Right lobe of liver (tissue), 6 donors: Measurements from ENCODE around the gene HIVEP2. TPM values are rescaled to one million over a fixed set of nuclear protein-coding genes. Genes with fewer than 3 reads are reported as not detected.
A peak's percentile ranks its signal among the peaks of the same experiment; 100 is the strongest.

ENCODE experiments used
- ATAC-seq, 4 donors: fragments of 200-7000 bp; cut with Tn5 transposase; one replicate each; pipeline ENCODE4 v1.9.1; 2020; ENCODE audit warnings: mild to moderate bottlenecking in 4 of 4, moderate library complexity in 4 of 4
- DNase-seq, 3 donors: peaks; one replicate each; pipeline ENCODE4 v3.0.0-alpha.2; 2020
- H3K27ac ChIP-seq, 3 donors: fragments of 200-600 bp; one replicate each; pipeline ENCODE4 v1.8.0; 2022
- H3K27me3 ChIP-seq, 2 donors: fragments of 200-600 bp; one replicate each; pipeline ENCODE4 v1.8.0; 2022
- H3K36me3 ChIP-seq, 4 donors: fragments of 200-600 bp; sonication (generic) in 1 of 4; one replicate each; pipeline versions ENCODE4 v1.5.1 to v1.8.0; 2017 to 2022; ENCODE audit warnings: control low read depth in 1 of 4
- H3K4me1 ChIP-seq, 4 donors: fragments of 200-600 bp; sonication (generic) in 1 of 4; one replicate each; pipeline versions ENCODE4 v1.5.1 to v1.8.0; 2017 to 2022; ENCODE audit warnings: control low read depth in 1 of 4
- H3K4me3 ChIP-seq, 3 donors: fragments of 200-600 bp; one replicate each; pipeline ENCODE4 v1.8.0; 2022
- H3K9me3 ChIP-seq, 4 donors: fragments of 200-600 bp; sonication (generic) in 1 of 4; one replicate each; pipeline versions ENCODE4 v1.5.1 to v1.8.0; 2017 to 2022; ENCODE audit warnings: control low read depth in 1 of 4
- POLR2A ChIP-seq: fragments of 450-650 bp; IDR thresholded peaks from one replicate; pipeline ENCODE4 v1.6.1; 2017; ENCODE audit warnings: antibody characterized with exemption, mild to moderate bottlenecking
- WGBS: methylation state at CpG from one replicate; pipeline ENCODE4 v1.1.6; 2018; ENCODE audit warnings: low coverage, low lambda C conversion rate; ENCODE audit not compliant: insufficient coverage; ENCODE audit errors: missing lambda C conversion rate; 5-methylcytosine and 5-hydroxymethylcytosine counted together
- intact Hi-C, 2 donors: fragments of 100-400 bp; cut with DNase I; formaldehyde crosslinking; loops; one replicate each; pipeline versions ENCODE4 v1.11.2 to v1.14.1; 2022
- total RNA-seq, 6 experiments: library from RNA; depleted of rRNA in 2 of 6; stranded (reverse); fragments of >200 nt in 2 of 6; fragmentation: NEBNext Ultra II Directional in 3 of 6; extraction: Animal tissue kit (Norgen Biotek cat#: 25700) in 3 of 6; gene quantifications; one replicate each; pipeline versions ENCODE4 v1.1.0 to v1.2.4, GENCODE V29; 2016 to 2023
- TF ChIP-seq, protein P1 (sequence below), 4 donors: fragments of 200-600 bp in 3 of 4; fragments of 450-650 bp in 1 of 4; IDR thresholded peaks; one replicate each; pipeline versions ENCODE4 v1.5.1 to v1.8.0; 2016 to 2022; ENCODE audit warnings: antibody characterized with exemption in 4 of 4, mild to moderate bottlenecking in 2 of 4
- donor health status: DM: no; HTN: yes; CAD: no.
- donor health status: DM: no; HTN: no; CAD: no.
- donor health status: DM: no; HTN: no; CAD: no.
- donor health status: DM: no; HTN: yes; CAD: no.
- donor health status: DM: no; HTN: yes; CAD: no.

Gene HIVEP2
- total RNA-seq, 6 experiments from 2014 or later = 3.0 to 8.9 (median 5.1) TPM

DNA sequence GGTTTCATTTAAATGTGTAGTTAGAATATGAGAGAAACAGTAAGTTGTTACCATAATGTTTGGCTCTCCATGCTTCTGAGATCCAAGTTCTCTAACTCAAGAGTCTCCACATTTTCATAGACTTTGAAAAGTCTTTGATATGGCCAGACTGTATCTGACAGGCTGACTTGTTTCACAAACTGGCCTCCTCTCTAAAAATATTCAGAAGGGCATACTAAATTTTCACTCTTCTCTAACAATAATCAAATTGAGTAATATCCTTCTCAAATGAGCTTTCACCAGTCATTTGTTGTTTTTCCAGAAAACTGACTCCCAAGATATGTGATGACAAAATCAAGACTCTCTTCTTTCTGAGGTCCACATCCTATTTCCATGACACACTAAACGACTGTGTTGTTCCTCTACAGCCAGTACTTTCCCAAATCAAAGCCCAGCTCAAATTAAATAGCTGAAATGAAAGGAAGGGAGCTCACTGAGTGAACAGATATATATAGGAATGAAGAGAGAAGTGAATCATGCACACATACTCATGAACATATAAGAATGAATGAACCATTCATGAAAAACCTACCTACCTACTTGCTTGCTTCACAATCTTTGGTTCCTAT, 15.1 kb downstream of the HIVEP2 start:
- no peaks in the 10 kb centered on the region for H3K27me3 ChIP-seq
- TF ChIP-seq POLR2A = no peak
- TF ChIP-seq, protein P1, sequence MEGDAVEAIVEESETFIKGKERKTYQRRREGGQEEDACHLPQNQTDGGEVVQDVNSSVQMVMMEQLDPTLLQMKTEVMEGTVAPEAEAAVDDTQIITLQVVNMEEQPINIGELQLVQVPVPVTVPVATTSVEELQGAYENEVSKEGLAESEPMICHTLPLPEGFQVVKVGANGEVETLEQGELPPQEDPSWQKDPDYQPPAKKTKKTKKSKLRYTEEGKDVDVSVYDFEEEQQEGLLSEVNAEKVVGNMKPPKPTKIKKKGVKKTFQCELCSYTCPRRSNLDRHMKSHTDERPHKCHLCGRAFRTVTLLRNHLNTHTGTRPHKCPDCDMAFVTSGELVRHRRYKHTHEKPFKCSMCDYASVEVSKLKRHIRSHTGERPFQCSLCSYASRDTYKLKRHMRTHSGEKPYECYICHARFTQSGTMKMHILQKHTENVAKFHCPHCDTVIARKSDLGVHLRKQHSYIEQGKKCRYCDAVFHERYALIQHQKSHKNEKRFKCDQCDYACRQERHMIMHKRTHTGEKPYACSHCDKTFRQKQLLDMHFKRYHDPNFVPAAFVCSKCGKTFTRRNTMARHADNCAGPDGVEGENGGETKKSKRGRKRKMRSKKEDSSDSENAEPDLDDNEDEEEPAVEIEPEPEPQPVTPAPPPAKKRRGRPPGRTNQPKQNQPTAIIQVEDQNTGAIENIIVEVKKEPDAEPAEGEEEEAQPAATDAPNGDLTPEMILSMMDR (IDR thresholded peaks at IDR 0.05) = no peak
- no peak overlapping the region for H3K27ac ChIP-seq
- H3K36me3 ChIP-seq = no peaks in the 10 kb centered on the region
- H3K9me3 ChIP-seq = no peaks in the 10 kb centered on the region
- H3K4me3 ChIP-seq = no peak overlapping the region
- no peak for DNase-seq
- WGBS = 52% methylated on average over 1 of the region's 1 CpG
- H3K4me1 ChIP-seq = peaks cover 0 to 41% (median 13%) of the 10 kb centered on the region in 4 donors
- ATAC-seq = no peak
- intact Hi-C loops = no loop called here

DNA sequence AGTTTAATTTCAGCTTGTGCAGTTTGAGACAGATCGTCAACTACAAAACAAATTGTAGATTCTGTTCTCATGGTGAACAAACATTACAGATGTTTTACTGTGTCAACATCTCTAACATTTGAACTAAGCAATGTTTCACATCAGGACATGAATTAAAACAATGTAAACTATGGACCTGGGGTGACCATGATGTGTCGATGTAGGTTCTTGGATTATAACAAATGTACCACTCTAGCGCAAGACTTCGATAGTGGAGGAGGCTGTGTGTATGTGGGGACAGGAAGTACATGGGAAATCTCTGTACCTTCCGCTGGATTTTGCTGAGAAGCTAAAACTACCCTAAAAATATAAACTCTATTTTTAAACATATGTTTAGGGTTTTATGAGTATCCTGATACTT, 17.1 kb downstream of the HIVEP2 start:
- intact Hi-C loops = no loop called here
- H3K36me3 ChIP-seq = no peaks in the 10 kb centered on the region
- TF ChIP-seq, protein P1 (IDR thresholded peaks at IDR 0.05) = no peak
- no peak for TF ChIP-seq POLR2A
- 24% methylated on average over 5 of the region's 5 CpGs for WGBS
- DNase-seq = no peak
- no peaks in the 10 kb centered on the region for H3K27me3 ChIP-seq
- H3K9me3 ChIP-seq = no peaks in the 10 kb centered on the region
- peak in 1 of 4 donors; percentile 1 for ATAC-seq
- peak overlapping the region; percentile 98 for H3K27ac ChIP-seq
- H3K4me3 ChIP-seq = peak overlapping the region in 2 of 3 donors; percentile 60 to 63
- H3K4me1 ChIP-seq = peaks cover 0 to 24% (median 5%) of the 10 kb centered on the region in 4 donors

DNA sequence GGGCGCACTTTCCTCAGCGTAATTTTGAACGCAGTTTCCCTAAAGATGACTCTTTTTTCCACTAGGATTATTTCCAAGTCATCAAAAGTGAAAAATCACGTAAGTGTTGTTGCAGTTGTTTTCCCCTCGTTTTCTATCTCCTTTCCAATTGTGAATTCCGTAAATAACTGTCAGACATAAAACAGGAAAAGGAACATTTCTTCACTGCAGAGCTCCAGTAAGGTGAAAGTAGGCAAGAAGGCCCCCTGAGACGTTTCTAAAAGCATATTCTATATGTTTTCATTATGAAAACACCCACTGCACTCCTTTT, 17.8 kb downstream of the HIVEP2 start:
- intact Hi-C loops = no loop called here
- peak overlapping the region; percentile 98 for H3K27ac ChIP-seq

DNA sequence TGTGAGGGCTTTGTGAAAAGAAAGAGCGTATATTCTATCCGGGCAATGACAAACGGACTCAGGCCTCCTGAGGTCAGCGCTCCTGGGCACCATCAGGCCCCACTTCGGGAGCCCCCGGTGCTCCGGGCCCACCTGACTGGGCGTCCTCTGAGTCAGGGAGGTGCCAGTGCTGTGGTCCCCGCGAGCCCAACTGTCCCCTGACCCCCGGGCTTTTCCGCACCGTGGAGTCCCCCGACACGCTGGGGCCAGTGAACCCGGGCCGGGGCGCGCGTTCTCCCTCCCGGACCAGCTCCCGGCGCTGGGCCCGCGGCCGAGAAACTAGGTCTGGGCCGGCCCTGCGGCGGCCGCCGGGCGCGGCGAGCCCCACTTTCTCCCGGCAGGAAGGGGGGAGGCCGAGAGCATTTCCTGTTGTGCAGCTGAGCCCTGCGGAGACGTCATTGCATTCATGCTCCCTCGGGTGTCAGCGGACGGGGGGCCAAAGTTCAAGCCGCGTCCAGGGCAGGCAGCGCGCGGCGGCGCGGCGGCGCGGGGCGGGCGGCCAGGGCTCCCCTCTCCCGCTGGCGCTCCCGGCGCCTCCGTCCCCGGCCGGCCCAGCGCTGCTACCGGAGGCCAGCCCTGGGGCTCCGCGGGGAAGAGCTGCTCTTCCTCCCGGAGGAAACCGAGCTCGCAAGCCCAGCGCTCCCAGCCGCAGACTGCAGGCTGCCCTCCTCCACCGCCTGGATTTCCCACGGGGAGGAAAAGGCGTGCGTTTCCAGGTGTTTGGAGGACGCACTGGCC, 18.3 kb downstream of the HIVEP2 start:
- H3K27me3 ChIP-seq = no peaks in the 10 kb centered on the region
- no peaks in the 10 kb centered on the region for H3K36me3 ChIP-seq
- ATAC-seq (peak; percentile 91 to 97 (median 94)), DNase-seq (peak; percentile 93 to 96 (median 94))
- intact Hi-C loops = no loop called here
- peaks cover 0 to 24% (median 5%) of the 10 kb centered on the region in 4 donors for H3K4me1 ChIP-seq
- peak overlapping the region; percentile 60 to 65 (median 63) for H3K4me3 ChIP-seq
- TF ChIP-seq, protein P1 (IDR thresholded peaks at IDR 0.05) = no peak
- peak; percentile 99 for TF ChIP-seq POLR2A
- WGBS = 2% methylated on average over 15 of the region's 75 CpGs
- H3K9me3 ChIP-seq = no peaks in the 10 kb centered on the region
- H3K27ac ChIP-seq = peak overlapping the region; percentile 98

More for the DNA sequence above, 17.8 kb downstream of the HIVEP2 start:
- no peak for TF ChIP-seq POLR2A
- TF ChIP-seq, protein P1 (IDR thresholded peaks at IDR 0.05) = no peak
- DNase-seq (no peak), ATAC-seq (peak in 2 of 4 donors; percentile 6 to 9)
- peak overlapping the region; percentile 60 to 65 (median 63) for H3K4me3 ChIP-seq
- WGBS = 0% methylated on average over 7 of the region's 7 CpGs
- no peaks in the 10 kb centered on the region for H3K27me3 ChIP-seq
- no peaks in the 10 kb centered on the region for H3K9me3 ChIP-seq
- H3K36me3 ChIP-seq = no peaks in the 10 kb centered on the region
- H3K4me1 ChIP-seq = peaks cover 0 to 24% (median 5%) of the 10 kb centered on the region in 4 donors
